CD14-positive monocyte (primary cell): ENCODE measurements around the gene PIM3. TPM values are rescaled to one million over a fixed set of nuclear protein-coding genes. Genes with fewer than 3 reads are reported as not detected.

Source experiments
- DNase-seq, 3 donors: peaks; one replicate each; pipeline ENCODE4 v3.0.0-alpha.2; 2011 to 2022
- H2AFZ ChIP-seq: 2 replicates; pipeline ENCODE4 v1.6.0; 2012; ENCODE audit warnings: mild to moderate bottlenecking, low read depth, low read length, inconsistent platforms; ENCODE audit not compliant: insufficient read depth, poor library complexity, severe bottlenecking
- H3K27ac ChIP-seq, 2 donors: 1 replicate in 1 of 2; 2 replicates in 1 of 2; pipeline ENCODE4 v1.5.1; 2012 to 2013; ENCODE audit warnings: low read length in 2 of 2, control low read depth in 1 of 2, inconsistent platforms in 1 of 2, low read depth in 1 of 2, mild to moderate bottlenecking in 1 of 2
- H3K27me3 ChIP-seq, 2 donors: one replicate each; pipeline versions ENCODE4 v1.6.0 to v1.6.1; 2011 to 2013; ENCODE audit warnings: low read length in 2 of 2; ENCODE audit not compliant: control insufficient read depth in 2 of 2, insufficient read depth in 2 of 2
- H3K36me3 ChIP-seq, 2 donors: replicated peaks in 1 of 2; 1 replicate in 1 of 2; 2 replicates in 1 of 2; pipeline versions ENCODE4 v1.5.1 to v1.6.1; 2012 to 2013; ENCODE audit warnings: low read length in 2 of 2, control low read depth in 1 of 2, inconsistent platforms in 1 of 2, mild to moderate bottlenecking in 1 of 2; ENCODE audit not compliant: insufficient read depth in 2 of 2, control insufficient read depth in 1 of 2
- H3K4me1 ChIP-seq, 2 donors: 1 replicate in 1 of 2; 2 replicates in 1 of 2; pipeline versions ENCODE4 v1.5.1 to v1.6.1; 2012 to 2013; ENCODE audit warnings: low read length in 2 of 2, control low read depth in 1 of 2, inconsistent platforms in 1 of 2, mild to moderate bottlenecking in 1 of 2, moderate library complexity in 1 of 2; ENCODE audit not compliant: insufficient read depth in 2 of 2, control insufficient read depth in 1 of 2
- H3K4me2 ChIP-seq: replicated peaks from 2 replicates; pipeline ENCODE3; 2012; ENCODE audit warnings: low read length, moderate library complexity, mild to moderate bottlenecking; ENCODE audit not compliant: poor library complexity, severe bottlenecking; ENCODE audit errors: extremely low read depth
- H3K4me3 ChIP-seq, 3 experiments: fragments of 200-600 bp in 1 of 3; sonication (generic) in 1 of 3; replicated peaks in 1 of 3; 1 replicate in 2 of 3; 2 replicates in 1 of 3; pipeline ENCODE4 v1.5.1; 2011 to 2013; ENCODE audit warnings: low read length in 3 of 3, mild to moderate bottlenecking in 3 of 3, control low read depth in 2 of 3, low read depth in 2 of 3, inconsistent platforms in 1 of 3, moderate library complexity in 1 of 3
- H3K79me2 ChIP-seq: 2 replicates; pipeline ENCODE4 v1.6.0; 2012; ENCODE audit warnings: mild to moderate bottlenecking, control low read depth, inconsistent platforms, low read length, moderate library complexity; ENCODE audit not compliant: insufficient read depth
- H3K9ac ChIP-seq: 2 replicates; pipeline ENCODE4 v1.6.0; 2017; ENCODE audit warnings: low read length, mild to moderate bottlenecking; ENCODE audit not compliant: insufficient read depth, poor library complexity, severe bottlenecking
- H3K9me3 ChIP-seq, 2 donors: replicated peaks in 1 of 2; 1 replicate in 1 of 2; 2 replicates in 1 of 2; pipeline versions ENCODE4 v1.5.1 to v1.6.1; 2012 to 2013; ENCODE audit warnings: low read length in 2 of 2, control low read depth in 1 of 2; ENCODE audit not compliant: control insufficient read depth in 1 of 2, insufficient read depth in 1 of 2
- H4K20me1 ChIP-seq: 2 replicates; pipeline ENCODE4 v1.6.0; 2012; ENCODE audit warnings: mild to moderate bottlenecking, low read length, control low read depth, moderate library complexity; ENCODE audit not compliant: insufficient read depth
- H3K27ac Mint-ChIP-seq, 7 donors: one replicate each; pipeline ENCODE4 v1.8.0; 2020; ENCODE audit warnings: mild to moderate bottlenecking in 7 of 7, mixed read lengths in 7 of 7, moderate library complexity in 6 of 7, inconsistent platforms in 2 of 7
- H3K27me3 Mint-ChIP-seq, 3 donors: one replicate each; pipeline ENCODE4 v1.8.0; 2021 to 2022; ENCODE audit warnings: low read depth in 3 of 3, mild to moderate bottlenecking in 3 of 3, mixed read lengths in 3 of 3, moderate library complexity in 3 of 3, inconsistent platforms in 1 of 3
- H3K36me3 Mint-ChIP-seq, 2 donors: one replicate each; pipeline ENCODE4 v1.8.0; 2020; ENCODE audit warnings: mixed read lengths in 2 of 2, inconsistent platforms in 1 of 2, mild to moderate bottlenecking in 1 of 2
- H3K4me1 Mint-ChIP-seq: one replicate; pipeline ENCODE4 v1.8.0; 2020; ENCODE audit warnings: mild to moderate bottlenecking, mixed read lengths
- H3K4me3 Mint-ChIP-seq, 2 donors: one replicate each; pipeline ENCODE4 v1.8.0; 2020; ENCODE audit warnings: mild to moderate bottlenecking in 2 of 2, mixed read lengths in 2 of 2, moderate library complexity in 1 of 2
- H3K9me3 Mint-ChIP-seq, 7 donors: one replicate each; pipeline ENCODE4 v1.8.0; 2020 to 2022; ENCODE audit warnings: mixed read lengths in 7 of 7, mild to moderate bottlenecking in 6 of 7, moderate library complexity in 6 of 7, inconsistent platforms in 2 of 7
- WGBS: methylation state at CpG from one replicate; pipeline ENCODE4 v1.1.5; 2013; ENCODE audit warnings: missing lambda C conversion rate; ENCODE audit not compliant: insufficient coverage; 5-methylcytosine and 5-hydroxymethylcytosine counted together
- intact Hi-C, 2 donors: fragments of 100-400 bp; cut with micrococcal nuclease; formaldehyde crosslinking; loops; one replicate each; pipeline versions ENCODE4 v1.15.0 to v1.15.1; 2023
- polyA plus RNA-seq, 3 donors: library from polyadenylated mRNA; depleted of rRNA in 1 of 3; unstranded in 2 of 3; stranded (reverse) in 1 of 3; fragments of 300-500 nt in 2 of 3; fragments of >200 nt in 1 of 3; fragmentation: Illumina TruSeq in 2 of 3; gene quantifications; 1 replicate in 2 of 3; 2 replicates in 1 of 3; pipeline ENCODE4 v1.2.3, GENCODE V29; 2012 to 2021
- TF ChIP-seq, protein P1 (sequence below): fragments of 200-600 bp; IDR thresholded peaks from one replicate; pipeline ENCODE4 v1.8.0; 2022; ENCODE audit warnings: antibody characterized with exemption, mild to moderate bottlenecking

The PIM3 gene
- polyA plus RNA-seq, 3 donors = 38.8 to 135 (median 40.4) TPM

DNA sequence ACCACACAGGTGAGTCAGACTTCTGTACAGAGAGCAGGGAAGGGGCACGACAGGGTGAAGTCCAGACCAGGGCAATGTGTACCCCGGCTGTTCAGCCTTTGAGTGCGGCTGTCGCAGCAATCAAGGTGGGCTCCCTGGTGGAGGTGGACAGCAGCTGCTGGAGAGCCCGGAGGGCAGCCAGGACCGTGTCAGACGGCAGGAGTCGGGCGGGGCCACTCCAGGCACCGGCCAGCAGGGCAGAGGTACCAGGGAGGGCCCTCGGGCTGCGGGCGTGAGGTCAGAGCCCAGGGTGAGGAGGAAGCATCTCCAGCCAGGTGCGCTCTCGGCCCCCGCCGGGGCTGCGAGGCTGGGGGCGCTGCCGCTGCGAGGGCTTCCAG lies 802 bp upstream of the PIM3 start:
- peaks cover 46% of the 10 kb centered on the region for H3K79me2 ChIP-seq
- no peaks in the 10 kb centered on the region for H3K27me3 ChIP-seq
- DNase-seq = peak; percentile 35 to 77 (median 40)
- peaks cover 32 to 45% of the 10 kb centered on the region in 2 donors for H3K4me1 ChIP-seq
- no peak overlapping the region for H2AFZ ChIP-seq
- peaks cover 37% of the 10 kb centered on the region for H4K20me1 ChIP-seq
- peaks cover 22 to 23% of the 10 kb centered on the region in 2 donors for H3K36me3 ChIP-seq
- peak overlapping the region; percentile 53 to 99 for H3K27ac ChIP-seq
- H3K4me1 Mint-ChIP-seq = peaks cover 30% of the 10 kb centered on the region
- H3K4me3 Mint-ChIP-seq = peak overlapping the region; percentile 73 to 82
- no peaks in the 10 kb centered on the region for H3K9me3 Mint-ChIP-seq
- no peaks in the 10 kb centered on the region for H3K9me3 ChIP-seq
- H3K4me3 ChIP-seq = peak overlapping the region; percentile 30 to 94 (median 54)
- peaks cover 0 to 1% (median 0%) of the 10 kb centered on the region in 3 donors for H3K27me3 Mint-ChIP-seq
- 6% methylated on average over 21 of the region's 21 CpGs for WGBS
- peak overlapping the region; percentile 66 to 91 (median 89) for H3K27ac Mint-ChIP-seq
- peak overlapping the region; percentile 100 for H3K9ac ChIP-seq
- intact Hi-C loops = loop anchor here in 1 of 2 donors (10.0 kb wide), 1 partner anchor 345 kb away; the partner anchor contains the start of gene PLXNB2
- H3K36me3 Mint-ChIP-seq = peaks cover 14 to 30% of the 10 kb centered on the region in 2 donors
- peak overlapping the region; percentile 87 for H3K4me2 ChIP-seq
- TF ChIP-seq, protein P1, sequence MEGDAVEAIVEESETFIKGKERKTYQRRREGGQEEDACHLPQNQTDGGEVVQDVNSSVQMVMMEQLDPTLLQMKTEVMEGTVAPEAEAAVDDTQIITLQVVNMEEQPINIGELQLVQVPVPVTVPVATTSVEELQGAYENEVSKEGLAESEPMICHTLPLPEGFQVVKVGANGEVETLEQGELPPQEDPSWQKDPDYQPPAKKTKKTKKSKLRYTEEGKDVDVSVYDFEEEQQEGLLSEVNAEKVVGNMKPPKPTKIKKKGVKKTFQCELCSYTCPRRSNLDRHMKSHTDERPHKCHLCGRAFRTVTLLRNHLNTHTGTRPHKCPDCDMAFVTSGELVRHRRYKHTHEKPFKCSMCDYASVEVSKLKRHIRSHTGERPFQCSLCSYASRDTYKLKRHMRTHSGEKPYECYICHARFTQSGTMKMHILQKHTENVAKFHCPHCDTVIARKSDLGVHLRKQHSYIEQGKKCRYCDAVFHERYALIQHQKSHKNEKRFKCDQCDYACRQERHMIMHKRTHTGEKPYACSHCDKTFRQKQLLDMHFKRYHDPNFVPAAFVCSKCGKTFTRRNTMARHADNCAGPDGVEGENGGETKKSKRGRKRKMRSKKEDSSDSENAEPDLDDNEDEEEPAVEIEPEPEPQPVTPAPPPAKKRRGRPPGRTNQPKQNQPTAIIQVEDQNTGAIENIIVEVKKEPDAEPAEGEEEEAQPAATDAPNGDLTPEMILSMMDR = no peak

DNA sequence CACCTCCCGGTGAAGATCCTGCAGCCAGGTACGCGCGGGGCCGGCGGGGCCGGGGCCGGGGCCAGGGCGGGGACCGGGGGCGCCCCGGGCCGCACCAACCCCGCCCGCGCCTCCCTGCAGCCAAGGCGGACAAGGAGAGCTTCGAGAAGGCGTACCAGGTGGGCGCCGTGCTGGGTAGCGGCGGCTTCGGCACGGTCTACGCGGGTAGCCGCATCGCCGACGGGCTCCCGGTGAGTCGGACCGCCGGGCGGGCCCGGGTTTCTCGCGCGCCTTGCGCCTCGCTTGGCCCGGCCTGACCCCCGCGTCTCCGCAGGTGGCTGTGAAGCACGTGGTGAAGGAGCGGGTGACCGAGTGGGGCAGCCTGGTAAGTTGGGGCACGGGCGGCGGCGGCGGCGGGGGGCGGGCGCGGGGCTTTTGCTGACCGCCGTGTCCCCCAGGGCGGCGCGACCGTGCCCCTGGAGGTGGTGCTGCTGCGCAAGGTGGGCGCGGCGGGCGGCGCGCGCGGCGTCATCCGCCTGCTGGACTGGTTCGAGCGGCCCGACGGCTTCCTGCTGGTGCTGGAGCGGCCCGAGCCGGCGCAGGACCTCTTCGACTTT lies 531 bp downstream of the PIM3 start:
- H3K36me3 ChIP-seq = peaks cover 26 to 27% of the 10 kb centered on the region in 2 donors
- H3K27ac Mint-ChIP-seq = peak overlapping the region; percentile 89 to 95 (median 91)
- H3K4me1 ChIP-seq = peaks cover 45 to 51% of the 10 kb centered on the region in 2 donors
- H2AFZ ChIP-seq = no peak overlapping the region
- TF ChIP-seq, protein P1 = no peak
- peaks cover 15 to 35% of the 10 kb centered on the region in 2 donors for H3K36me3 Mint-ChIP-seq
- peak overlapping the region; percentile 80 to 97 (median 94) for H3K4me3 ChIP-seq
- peak overlapping the region; percentile 91 to 99 for H3K27ac ChIP-seq
- H3K4me2 ChIP-seq = peak overlapping the region; percentile 88
- H4K20me1 ChIP-seq = peaks cover 50% of the 10 kb centered on the region
- peak overlapping the region; percentile 100 for H3K9ac ChIP-seq
- under 1% methylated on average over 84 of the region's 84 CpGs for WGBS
- no peaks in the 10 kb centered on the region for H3K9me3 ChIP-seq
- no peak for DNase-seq
- peaks cover 0 to under 1% (median 0%) of the 10 kb centered on the region in 3 donors for H3K27me3 Mint-ChIP-seq
- H3K27me3 ChIP-seq = no peaks in the 10 kb centered on the region
- intact Hi-C loops = loop anchor here in 1 of 2 donors (10.0 kb wide), 1 partner anchor 344 kb away; the partner anchor contains the start of gene PLXNB2
- peaks cover 48% of the 10 kb centered on the region for H3K79me2 ChIP-seq
- H3K4me3 Mint-ChIP-seq = peak overlapping the region; percentile 90 to 95
- no peaks in the 10 kb centered on the region for H3K9me3 Mint-ChIP-seq
- H3K4me1 Mint-ChIP-seq = peaks cover 41% of the 10 kb centered on the region
